Bone marrow (tissue), 2 donors: Measurements from ENCODE around the gene MAP3K15.

Experiments
- DNase-seq, 2 donors: peaks; one replicate each; lab custom pipeline; 2025; lab: John Stamatoyannopoulos, UW

MAP3K15 gene

GRCh38 chrX:19347916-19348315 lies 167.4 kb downstream of the MAP3K15 start:
- no peak for DNase-seq

- DNase-seq, result no peak
These were observed 170.6 kb downstream of the MAP3K15 start for GRCh38 chrX:19344661-19345060.

DNA sequence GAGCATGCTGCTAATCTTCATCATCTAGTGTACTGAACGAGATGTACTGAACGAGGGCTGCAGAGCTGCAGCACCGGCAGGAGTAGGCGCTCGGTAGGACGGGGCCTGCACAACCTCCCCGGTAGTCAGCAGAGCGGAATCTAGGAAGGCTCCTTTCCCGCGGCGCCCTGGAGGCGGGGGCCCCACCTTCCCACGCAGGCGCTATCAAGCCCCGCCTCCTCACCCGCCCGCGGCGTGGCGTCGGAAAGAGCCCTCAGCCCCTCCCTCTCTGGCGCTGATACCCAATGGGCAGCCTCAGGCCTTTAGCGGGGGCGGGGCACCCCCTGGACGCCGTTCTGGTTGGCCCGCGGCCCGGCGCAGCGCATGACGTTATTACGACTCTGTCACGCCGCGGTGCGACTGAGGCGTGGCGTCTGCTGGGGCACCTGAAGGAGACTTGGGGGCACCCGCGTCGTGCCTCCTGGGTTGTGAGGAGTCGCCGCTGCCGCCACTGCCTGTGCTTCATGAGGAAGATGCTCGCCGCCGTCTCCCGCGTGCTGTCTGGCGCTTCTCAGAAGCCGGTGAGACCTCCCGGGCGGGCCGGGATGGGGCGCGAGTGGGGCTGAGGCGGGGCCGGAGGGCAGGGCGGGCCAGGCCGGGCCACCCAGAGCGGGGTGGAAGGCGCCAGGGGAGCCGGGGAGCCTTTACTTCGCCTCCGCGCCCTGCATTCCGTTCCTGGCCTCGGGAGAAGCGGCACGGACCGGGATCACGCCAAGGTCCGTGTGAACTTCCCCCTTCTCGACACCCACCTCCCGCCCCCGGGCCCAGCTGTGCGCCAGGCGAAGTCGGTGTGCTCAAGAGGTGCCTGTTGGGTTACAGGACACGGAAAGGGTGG lies 171.5 kb downstream of the MAP3K15 start, which contains the start of gene PDHA1:
PDHA1 (plus strand) TSS at position 393 of the 874 bp plus-strand sequence; CDS start at position 504, 111 bp downstream.
- DNase-seq, result peak; percentile 43 to 77

DNA sequence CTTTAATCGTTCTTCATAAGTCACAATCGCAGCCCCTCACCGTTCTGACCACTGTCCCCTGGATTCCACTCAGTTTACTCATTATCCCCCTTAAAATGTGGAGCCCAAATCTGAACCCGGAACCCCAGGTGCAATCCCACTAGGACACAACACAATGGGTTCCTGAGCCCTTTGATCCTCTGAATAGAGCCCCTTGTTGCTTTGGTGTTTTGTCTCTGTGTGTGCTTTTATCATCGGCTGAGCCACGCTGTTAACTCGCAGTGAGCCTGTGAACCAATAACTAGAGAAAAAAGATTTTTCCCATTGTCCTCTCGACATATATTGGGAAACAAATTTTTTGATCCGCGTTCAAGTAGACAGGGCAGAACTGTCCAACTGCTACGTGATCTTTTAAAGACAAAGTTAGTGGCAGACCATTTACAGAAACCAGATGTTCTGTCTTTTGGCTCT lies 172.2 kb downstream of the MAP3K15 start:
- no peak for DNase-seq

DNA sequence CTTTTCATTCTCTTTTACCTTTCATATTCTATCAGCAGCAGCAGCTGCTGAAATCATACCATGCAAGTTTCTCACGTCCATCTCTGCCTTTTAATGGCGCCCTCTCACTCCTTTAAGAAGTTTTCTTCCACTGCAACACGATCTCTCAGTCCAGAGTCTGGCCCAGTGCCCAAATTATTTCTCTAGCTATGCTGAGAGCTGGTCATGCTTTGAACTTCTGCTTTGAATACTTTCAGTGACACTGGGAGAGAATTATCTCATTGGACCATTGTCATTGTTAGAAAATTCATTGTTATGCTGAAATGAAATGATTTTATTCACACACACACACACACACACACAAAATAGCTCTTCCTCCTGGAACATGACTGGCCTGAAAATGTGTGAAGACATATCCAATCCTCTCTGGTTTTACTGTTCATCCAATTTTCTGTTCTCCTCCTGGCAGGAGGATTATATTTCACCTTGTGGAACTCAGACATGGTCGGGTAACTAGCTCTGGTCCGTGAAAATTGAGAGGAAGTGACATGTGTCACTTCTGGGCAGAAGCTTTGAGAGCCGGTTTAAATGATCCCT lies 172.9 kb downstream of the MAP3K15 start:
- no peak for DNase-seq

GRCh38 chrX:19334945-19335626 lies 180.2 kb downstream of the MAP3K15 start:
- DNase-seq, result no peak

- no peak for DNase-seq
These were observed 182.3 kb downstream of the MAP3K15 start for GRCh38 chrX:19332983-19333382.

GRCh38 chrX:19331831-19332230 lies 183.5 kb downstream of the MAP3K15 start:
- DNase-seq, result no peak

GRCh38 chrX:19326567-19326966 lies 188.7 kb downstream of the MAP3K15 start:
- no peak for DNase-seq
